GM12891 (cell line): ENCODE data around the gene CIDEC. TPM values are rescaled to one million over a fixed set of nuclear protein-coding genes. Genes with fewer than 3 reads are reported as not detected.

Experiments used
- DNase-seq: peaks from one replicate; pipeline ENCODE4 v3.0.0; 2011; ENCODE audit warnings: low spot score; ENCODE audit not compliant: insufficient read length
- FAIRE-seq: peaks from 2 replicates; lab custom pipeline; 2011; peaks lifted over from hg19 to GRCh38; lab: Jason Lieb, UNC
- PAX5 ChIP-seq: IDR thresholded peaks from 2 replicates; pipeline ENCODE4 v1.6.1; 2011; ENCODE audit warnings: low read length, moderate library complexity, mild to moderate bottlenecking; ENCODE audit not compliant: insufficient read depth, severe bottlenecking
- POLR2A ChIP-seq: IDR thresholded peaks from 2 replicates; pipeline ENCODE4 v1.6.1; 2011; ENCODE audit warnings: low read depth, low read length, control low read depth
- POLR2AphosphoS5 ChIP-seq: IDR thresholded peaks from 2 replicates; pipeline ENCODE4 v1.6.1; 2011; ENCODE audit warnings: low read depth, low read length, control low read depth
- POU2F2 ChIP-seq: IDR thresholded peaks from 2 replicates; pipeline ENCODE4 v1.6.1; 2011; ENCODE audit warnings: low read depth, mild to moderate bottlenecking, control low read depth, low read length, moderate library complexity
- SPI1 ChIP-seq: IDR thresholded peaks from 2 replicates; pipeline ENCODE4 v1.6.1; 2011; ENCODE audit warnings: low read depth, low read length, control low read depth
- TAF1 ChIP-seq: IDR thresholded peaks from 2 replicates; pipeline ENCODE4 v1.6.1; 2011; ENCODE audit warnings: low read depth, low read length, control low read depth
- polyA plus RNA-seq: library from polyadenylated mRNA; unstranded; fragments of >200 nt; gene quantifications from one replicate; pipeline ENCODE4 v1.2.1, GENCODE V29; 2012; ENCODE audit warnings: low read depth, missing spikeins, inconsistent platforms; ENCODE audit not compliant: missing spikeins

Gene CIDEC, protein sequence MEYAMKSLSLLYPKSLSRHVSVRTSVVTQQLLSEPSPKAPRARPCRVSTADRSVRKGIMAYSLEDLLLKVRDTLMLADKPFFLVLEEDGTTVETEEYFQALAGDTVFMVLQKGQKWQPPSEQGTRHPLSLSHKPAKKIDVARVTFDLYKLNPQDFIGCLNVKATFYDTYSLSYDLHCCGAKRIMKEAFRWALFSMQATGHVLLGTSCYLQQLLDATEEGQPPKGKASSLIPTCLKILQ
- 0.22 TPM for polyA plus RNA-seq

DNA sequence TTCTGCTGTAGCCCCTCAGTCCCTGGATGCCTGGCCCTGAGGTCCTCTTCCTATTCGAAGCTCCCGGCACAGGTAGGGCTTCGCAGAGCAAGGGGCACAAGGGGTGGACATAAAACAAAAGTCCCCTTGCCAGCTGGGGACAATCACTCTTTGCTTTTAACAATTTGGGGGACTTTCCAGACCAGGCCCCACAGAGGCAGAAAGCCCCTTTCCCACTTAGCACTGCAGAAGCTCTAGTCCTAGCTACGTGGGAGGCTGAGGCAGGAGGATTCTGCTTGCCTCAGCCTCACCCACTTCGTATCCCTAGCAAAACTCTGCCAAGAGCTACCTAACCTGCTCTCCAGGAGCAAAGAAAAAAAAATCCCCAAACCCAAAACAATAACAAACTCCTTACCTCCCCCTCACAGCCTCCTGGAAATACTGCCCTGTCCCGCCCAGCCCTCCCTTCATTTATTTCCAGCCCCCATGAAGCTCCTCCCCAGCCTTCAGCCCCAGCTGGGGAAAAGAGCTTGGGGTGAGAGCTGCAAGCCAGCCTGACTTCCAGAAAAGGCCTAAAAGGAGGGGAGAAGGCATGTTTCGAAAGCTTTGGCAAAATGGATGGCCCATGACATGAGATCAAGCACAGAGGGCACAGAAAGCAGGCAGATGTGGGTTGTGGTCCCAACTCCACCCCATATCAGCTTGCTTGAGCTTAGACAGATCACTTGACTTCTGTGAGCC is at the start of gene CIDEC:
CIDEC (minus strand) TSS at position 424 of the 720 bp plus-strand sequence. CDS start 1,767 bp downstream, outside the sequence.
- TF ChIP-seq PAX5 (no peak), POLR2AphosphoS5 (no peak), POLR2A (no peak), POU2F2 (no peak), TAF1 (no peak), SPI1 (no peak)
- FAIRE-seq (no peak), DNase-seq (no peak)

- TF ChIP-seq PAX5, result no peak
- no peak for TF ChIP-seq SPI1
- TF ChIP-seq POU2F2, result no peak
- TF ChIP-seq POLR2A, result no peak
- no peak for TF ChIP-seq TAF1
- no peak for TF ChIP-seq POLR2AphosphoS5
- no peak for FAIRE-seq
Measured at GRCh38 chr3:9928158-9928557, 48.1 kb upstream of the CIDEC start.

GRCh38 chr3:9918261-9919038 is 38.4 kb upstream of the CIDEC start:
- no peak for FAIRE-seq
- TF ChIP-seq PAX5 (no peak), POU2F2 (no peak), TAF1 (no peak), POLR2A (no peak), SPI1 (no peak), POLR2AphosphoS5 (no peak)

More at GRCh38 chr3:9928158-9928557, 48.1 kb upstream of the CIDEC start:
- no peak for DNase-seq

DNA sequence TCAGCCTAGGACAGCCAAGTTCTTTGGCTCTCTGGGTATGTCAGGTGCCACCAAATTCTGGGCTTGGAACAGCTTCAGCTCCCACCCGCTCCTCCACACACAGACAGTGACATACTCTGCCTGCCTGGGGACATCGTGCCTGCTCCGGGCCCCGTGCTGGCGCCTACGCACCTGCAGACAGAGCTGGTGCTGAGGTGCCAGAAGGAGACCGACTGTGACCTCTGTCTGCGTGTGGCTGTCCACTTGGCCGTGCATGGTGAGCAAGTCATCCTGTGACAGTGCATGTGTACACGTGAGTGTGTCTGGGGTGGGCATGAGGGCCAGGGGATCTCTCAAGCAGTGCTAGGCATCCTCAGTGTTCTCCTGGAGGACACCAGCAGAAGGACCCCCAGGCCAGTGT is 37.8 kb upstream of the CIDEC start:
- no peak for TF ChIP-seq TAF1
- no peak for TF ChIP-seq POU2F2
- TF ChIP-seq POLR2A, result no peak
- TF ChIP-seq SPI1, result no peak
- no peak for TF ChIP-seq POLR2AphosphoS5
- no peak for TF ChIP-seq PAX5
- no peak for FAIRE-seq

More at GRCh38 chr3:9918261-9919038, 38.4 kb upstream of the CIDEC start:
- no peak for DNase-seq

DNA sequence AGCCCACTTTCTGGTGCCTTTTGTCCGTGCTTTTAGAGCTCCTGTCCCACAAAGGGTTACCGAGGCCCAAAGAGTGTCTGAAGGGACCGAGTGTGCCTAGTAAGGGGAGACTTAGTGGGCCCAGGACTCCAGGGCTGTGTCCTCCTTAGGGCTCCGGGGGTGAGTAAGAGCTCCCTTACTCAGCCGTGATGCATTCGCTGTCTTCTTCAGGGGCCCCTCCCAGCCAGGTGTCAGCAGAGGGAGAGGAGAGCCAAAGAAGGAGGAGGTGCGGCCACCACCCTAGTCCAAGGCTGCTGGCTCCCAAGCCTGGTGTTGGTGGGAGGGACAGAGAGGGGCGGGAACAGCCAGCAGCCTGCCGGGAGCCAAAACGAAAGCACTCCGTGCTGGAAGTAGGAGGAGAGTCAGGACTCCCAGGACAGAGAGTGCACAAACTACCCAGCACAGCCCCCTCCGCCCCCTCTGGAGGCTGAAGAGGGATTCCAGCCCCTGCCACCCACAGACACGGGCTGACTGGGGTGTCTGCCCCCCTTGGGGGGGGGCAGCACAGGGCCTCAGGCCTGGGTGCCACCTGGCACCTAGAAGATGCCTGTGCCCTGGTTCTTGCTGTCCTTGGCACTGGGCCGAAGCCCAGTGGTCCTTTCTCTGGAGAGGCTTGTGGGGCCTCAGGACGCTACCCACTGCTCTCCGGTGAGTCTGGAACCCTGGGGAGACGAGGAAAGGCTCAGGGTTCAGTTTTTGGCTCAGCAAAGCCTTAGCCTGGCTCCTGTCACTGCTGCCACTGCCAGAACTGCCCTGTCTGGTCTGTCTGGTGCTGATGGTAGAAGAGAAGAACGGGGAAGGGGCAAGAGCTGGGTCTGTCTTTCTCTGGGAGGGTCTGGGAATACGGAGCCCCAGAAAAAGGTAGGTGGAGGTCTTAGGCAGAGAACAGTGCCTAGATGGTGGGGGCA is 37.0 kb upstream of the CIDEC start, which contains the start of gene IL17RC:
IL17RC (plus strand) TSS at position 365 of the 947 bp plus-strand sequence; CDS start at position 583, 218 bp downstream.
- FAIRE-seq, result no peak
- DNase-seq, result peak; percentile 35
- no peak for TF ChIP-seq SPI1
- no peak for TF ChIP-seq POLR2A
- TF ChIP-seq POLR2AphosphoS5, result no peak

More for the DNA sequence above, 37.8 kb upstream of the CIDEC start:
- DNase-seq, result no peak

DNA sequence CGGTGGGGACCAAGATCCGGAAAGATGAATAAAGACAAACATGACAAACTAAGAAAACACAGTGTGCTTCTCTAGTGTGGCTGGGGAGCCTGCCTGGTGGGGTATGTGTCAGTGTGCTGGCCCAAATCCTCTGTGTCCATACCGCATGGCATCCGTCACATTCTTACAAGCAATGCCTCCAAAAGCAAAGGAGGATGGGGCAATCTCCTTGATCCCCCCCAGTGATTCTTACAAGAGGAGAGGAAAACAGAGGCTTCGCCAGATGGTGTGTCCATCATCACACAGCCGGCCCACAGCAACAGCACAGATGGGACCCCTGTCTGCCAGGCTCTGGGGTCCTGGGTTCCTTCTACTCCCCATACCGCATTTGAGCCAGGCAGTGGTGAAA is 36.3 kb upstream of the CIDEC start:
- FAIRE-seq (no peak), DNase-seq (no peak)
- no peak for TF ChIP-seq POU2F2
- TF ChIP-seq POLR2AphosphoS5, result no peak
- no peak for TF ChIP-seq PAX5
- no peak for TF ChIP-seq SPI1
- TF ChIP-seq TAF1, result no peak
- no peak for TF ChIP-seq POLR2A

DNA sequence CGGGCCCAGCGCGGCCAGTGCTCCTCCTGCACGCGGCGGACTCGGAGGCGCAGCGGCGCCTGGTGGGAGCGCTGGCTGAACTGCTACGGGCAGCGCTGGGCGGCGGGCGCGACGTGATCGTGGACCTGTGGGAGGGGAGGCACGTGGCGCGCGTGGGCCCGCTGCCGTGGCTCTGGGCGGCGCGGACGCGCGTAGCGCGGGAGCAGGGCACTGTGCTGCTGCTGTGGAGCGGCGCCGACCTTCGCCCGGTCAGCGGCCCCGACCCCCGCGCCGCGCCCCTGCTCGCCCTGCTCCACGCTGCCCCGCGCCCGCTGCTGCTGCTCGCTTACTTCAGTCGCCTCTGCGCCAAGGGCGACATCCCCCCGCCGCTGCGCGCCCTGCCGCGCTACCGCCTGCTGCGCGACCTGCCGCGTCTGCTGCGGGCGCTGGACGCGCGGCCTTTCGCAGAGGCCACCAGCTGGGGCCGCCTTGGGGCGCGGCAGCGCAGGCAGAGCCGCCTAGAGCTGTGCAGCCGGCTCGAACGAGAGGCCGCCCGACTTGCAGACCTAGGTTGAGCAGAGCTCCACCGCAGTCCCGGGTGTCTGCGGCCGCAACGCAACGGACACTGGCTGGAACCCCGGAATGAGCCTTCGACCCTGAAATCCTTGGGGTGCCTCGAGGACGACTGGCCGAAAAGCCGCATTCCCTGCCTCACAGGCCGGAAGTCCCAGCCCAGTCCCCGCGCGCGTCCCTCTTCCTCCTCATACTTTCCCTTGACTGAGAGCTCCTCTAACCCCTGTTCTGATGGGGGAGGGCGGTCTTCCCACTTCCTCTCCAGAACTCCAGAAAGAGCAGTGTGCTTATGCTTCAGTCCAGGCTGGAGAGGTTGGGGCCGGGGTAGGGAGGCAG is 35.4 kb upstream of the CIDEC start:
- DNase-seq, result peak; percentile 37
- TF ChIP-seq POLR2AphosphoS5, result no peak
- no peak for TF ChIP-seq PAX5
- no peak; the same call in 1 of the 2 replicates for TF ChIP-seq SPI1
- TF ChIP-seq POU2F2, result no peak
- TF ChIP-seq POLR2A, result no peak
- TF ChIP-seq TAF1, result no peak
- FAIRE-seq, result no peak
